GM21360 (cell line): ENCODE measurements around the gene EPN3.

Experiments
- ATAC-seq: cut with Tn5 transposase; IDR thresholded peaks from one replicate; pipeline ENCODE4 v1.9.1; 2021; ENCODE audit warnings: mild to moderate bottlenecking, moderate library complexity; ENCODE audit not compliant: unreplicated experiment

EPN3 gene

DNA sequence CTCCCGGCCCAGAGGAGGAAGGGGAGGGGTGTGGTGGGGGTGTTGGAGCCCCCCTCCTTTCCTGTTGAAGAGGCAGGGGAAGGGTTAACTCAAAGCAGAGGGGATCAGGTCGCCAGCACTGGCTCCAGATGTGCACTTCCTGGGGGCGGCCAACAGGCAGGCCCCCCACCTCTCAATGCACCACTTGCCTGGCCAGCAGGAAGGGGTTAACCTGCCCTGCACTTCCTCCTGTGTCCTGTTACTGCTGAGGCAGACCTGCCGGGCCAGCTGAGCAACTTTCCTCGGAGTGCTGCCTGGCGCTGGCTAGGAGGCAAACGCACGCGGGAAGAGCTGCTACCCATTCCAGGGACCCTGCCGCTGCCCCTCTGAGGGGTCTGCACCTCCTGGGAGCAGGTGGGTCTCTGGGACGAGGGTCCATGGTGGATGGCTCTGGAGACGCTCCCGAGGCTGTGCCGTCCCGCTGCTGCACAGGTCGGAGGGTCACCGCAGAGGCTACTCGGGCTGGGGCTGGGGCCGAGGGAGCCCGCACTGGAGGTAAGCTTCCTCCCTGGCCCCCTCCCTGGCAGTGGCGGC, at the start of gene EPN3:
TSS of gene EPN3 (plus strand) at position 284 of the 573 bp plus-strand sequence. CDS start 3,822 bp downstream, outside the sequence.
- ATAC-seq, result no peak

DNA sequence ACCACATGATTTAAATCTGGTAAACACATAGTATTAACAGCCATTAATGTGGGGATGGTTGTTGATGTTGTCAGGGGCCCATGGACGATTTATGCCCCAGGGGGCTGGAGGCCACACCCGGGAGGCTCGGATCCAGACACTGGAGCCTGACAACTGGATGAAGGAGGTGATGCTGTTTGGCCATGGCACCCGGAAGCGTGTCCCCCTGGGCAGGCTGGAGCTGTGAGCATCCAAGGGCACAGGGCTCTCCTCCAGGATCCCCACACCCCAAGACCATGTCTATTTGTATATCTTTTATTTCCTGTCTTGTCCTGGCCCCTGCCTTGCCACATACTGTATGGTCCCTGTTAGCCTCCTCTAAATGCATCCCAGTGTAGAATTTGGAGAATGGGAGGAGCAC, 49.3 kb upstream of the EPN3 start:
- no peak for ATAC-seq

DNA sequence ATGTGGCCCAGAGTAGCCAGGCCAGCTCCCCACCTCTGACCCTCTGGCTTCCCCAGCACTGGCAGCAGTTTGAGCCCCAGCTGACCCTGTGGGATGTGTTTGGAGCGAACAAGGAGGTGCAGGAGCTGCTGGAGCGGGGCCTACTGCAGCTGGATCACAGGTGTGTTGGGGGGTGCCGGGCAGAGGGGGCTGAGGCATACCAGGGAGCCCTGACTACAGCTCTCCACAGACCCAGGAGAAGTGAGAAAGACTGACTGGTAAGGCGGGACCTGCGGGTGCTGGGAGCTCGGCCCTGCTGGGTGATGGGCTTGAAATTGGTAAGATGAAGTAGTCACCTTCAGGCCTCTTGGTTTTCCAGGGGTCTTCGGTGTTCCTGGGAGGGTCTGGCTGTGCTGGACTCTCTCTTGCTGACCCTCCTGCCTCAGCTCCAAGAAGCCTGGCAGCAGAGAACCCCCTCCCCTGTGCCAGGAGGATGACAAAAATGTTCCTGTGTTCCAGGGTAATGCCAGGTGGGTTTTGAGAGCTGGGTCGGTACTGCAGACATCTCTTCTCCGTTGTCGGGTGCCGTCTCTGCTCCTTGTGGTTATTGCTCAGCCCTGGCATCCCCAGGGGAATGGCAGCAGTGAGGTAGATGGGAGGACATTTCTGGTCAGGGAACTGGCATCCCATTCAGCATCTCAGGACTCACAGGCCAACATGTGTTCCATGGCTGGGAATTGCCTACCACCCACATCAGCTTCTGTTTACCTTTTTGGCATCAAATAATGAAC, 48.0 kb upstream of the EPN3 start:
- ATAC-seq, result no peak

DNA sequence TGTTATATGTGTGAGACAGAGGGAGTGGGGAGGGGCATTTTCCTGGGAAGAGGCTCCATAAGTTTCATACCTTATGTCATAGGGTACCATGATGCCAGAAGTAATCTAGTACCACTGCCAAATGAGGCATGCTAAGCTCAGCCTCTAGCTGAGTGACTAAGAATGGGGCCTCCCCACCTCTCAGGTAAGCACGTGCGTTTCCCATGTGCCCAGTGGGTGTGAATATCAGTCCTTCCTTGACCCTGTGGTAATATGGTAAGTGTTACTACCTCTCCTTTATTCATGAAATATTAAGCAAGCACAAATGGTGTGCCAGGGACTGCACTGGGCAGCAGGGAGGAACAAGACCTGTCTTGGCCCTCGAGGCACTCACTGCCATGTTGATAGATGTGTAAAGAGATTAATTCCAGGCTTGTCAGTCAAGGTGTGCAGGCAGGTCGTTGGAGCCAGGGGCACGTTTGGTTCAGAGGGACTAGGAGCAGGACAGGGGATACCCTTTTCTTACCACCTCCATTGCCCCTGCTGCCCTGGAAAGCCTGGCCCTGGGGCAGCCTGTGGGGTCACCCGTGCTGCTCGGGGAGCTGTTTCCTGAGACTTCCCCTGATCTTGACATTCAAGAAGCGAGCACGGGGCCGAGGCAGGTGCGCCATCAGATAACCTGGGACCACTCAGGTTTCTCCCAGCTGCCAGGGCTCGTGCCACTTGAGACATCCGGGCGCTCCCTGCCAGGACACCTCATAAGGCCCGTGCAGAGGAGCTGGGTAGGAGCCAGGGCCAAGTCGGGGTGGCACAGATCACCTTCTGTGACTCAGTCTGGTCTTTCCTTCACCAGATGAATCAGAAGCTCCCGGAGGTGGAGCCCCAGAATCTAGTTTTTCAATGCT, 45.1 kb upstream of the EPN3 start:
- ATAC-seq, result no peak

DNA sequence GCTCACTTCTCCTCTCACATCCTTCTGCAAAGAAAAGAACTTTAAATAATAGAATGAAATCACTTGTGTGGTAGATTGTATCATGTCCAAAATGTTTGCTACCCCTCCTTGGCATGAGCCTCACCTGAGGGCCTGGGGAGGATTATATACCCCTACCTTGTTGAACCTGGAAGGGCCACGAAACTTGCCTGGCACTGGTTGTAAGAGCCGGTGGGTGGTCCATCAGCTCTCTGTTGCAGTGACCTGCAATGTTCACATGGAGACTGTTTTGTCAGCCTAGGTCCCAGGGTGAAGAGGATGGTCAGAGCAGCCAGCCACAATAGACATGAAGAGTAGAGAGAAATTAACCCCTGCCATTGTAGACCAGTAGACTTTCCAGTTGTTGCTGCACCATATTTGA, 43.7 kb upstream of the EPN3 start:
- ATAC-seq, result no peak

DNA sequence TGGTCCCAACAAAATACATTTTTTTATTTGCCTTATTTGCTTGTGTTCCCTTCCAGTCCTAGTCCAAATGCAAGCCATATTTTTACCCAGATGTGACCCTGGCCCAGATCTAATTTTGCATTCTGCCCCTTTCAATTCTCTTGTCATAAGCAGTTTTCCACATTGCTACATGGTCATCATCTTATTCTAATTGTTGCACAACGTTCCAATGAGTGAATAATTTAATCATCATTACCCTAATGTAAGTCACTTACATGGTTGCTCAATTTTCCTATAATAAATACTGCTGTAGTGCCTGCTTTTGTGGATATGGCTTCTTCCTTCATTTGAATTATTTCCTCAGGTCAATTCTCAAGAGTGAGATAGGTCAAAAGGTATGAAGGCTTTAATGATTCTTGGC, 41.0 kb upstream of the EPN3 start:
- ATAC-seq, result no peak

DNA sequence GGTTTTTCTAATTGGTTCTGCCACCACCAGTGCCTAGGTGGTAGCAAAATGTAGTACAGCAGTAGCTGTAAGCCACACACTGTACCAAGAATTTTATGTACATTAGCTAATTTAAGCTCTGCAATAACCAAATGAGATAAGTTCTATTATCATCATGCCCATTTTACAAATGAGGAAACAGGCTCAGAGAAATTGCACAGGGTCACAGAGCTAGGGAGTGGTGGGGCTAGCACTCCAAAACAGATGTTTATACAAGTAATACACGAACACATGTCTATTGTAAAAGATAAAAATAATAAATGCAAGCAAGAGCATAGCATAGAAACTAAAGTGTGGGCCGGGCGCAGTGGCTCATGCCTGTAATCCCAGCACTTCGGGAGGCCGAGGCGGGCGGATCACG, 40.3 kb upstream of the EPN3 start:
- ATAC-seq, result no peak

DNA sequence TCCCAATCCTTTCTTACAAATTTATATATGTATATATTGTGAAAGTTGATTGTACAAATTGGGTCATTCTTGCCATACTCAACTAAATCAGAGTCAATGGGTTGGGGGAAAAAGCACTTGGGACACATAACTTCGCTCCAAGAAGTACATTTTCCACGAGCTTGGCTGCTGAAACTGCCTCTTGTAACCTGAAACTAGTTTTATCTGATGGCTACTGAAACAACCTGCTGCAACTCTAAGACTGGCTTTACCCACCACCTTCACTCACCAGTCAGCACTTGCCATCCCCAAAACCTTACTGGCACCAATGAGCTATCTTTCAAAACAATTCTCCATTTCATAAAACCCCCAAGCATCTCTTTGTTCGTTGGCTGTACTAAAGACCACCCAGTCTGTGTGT, 38.8 kb upstream of the EPN3 start:
- no peak for ATAC-seq

DNA sequence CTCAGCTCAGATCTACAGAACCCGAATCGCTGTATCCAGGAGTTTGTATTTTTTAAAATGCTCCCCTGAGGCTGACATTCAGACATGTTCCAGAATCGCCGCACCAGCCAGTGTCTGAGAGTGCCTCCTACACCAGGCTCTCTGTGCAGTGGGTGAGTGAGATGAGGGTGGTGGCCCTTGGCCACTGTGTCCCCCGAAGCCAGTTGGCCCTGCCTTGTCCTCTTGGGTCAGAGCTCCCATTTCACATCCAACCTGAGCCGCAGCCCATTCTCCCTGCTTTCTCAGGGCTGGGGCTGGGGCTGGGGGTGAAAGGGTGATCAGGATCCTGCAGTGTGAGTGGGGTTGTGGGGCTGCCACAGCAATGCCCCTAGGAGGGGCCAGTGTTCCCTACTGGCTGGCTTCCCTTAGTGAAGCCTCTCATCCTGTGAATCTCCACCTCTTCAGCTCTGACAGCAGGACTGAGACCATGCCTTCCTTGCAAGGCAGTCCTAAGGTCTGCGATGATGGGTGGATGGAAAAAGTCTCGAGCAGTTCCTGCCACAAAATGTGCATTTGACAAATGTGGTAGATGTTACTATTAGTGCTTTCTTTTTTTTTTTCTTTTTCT, 37.2 kb upstream of the EPN3 start:
- no peak for ATAC-seq

DNA sequence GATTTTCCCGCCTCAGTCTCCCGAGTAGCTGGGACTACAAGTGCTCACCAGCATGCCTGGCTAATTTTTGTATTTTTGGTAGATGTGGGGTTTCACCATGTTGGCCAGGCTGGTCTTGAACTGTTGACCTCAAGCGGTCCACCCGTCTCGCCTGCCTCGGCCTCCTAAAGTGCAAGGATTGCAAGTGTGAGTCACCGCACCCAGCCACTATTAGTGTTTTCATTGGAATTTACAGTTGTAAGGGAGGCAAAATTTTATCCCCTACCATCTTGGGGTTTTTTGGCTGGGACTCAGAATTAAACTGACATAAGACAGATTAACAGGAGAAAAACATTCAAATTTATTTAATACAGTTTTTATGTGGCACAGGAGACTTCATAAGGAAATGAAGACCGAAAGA, 36.6 kb upstream of the EPN3 start:
- no peak for ATAC-seq

DNA sequence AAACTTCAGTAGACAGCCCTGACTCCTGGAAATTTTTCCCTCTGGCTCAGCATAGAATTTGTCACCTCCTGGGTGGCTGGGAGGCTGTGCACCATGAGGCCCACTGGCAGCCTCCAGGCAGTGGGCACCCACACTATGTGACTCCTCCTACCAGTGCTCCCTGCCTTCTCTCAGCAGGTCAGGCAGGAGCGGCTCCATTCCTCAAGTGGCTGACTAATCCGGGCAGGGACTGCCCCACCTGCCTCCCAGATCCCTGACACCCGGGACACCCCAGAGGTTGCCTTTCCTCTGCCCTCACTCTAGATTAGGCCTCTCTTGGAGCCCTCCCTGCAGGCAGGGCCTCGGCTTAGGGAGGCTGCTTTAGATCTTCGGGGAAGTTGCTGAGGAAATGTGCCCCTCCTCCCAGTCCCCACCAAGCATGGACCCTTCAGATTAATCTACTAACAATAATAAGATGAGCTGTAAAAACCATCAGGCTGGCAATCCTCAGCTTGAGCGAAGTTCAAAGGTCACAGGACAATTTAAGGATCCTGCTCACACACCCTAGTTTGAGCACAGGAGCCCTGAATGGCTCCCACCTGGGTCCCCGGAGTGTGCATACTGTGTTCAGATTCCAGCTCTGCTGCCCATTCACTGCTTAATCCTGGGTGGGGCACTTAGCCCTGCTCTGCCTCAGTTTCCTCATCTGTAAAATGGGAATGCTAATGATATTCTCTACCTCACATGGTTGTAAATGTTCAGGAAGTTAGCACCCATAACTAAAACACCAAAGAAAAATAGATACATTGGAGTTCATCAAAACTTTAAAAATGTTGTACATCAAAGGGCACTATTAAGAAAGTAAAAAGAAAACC, 34.3 kb upstream of the EPN3 start:
- ATAC-seq, result no peak

DNA sequence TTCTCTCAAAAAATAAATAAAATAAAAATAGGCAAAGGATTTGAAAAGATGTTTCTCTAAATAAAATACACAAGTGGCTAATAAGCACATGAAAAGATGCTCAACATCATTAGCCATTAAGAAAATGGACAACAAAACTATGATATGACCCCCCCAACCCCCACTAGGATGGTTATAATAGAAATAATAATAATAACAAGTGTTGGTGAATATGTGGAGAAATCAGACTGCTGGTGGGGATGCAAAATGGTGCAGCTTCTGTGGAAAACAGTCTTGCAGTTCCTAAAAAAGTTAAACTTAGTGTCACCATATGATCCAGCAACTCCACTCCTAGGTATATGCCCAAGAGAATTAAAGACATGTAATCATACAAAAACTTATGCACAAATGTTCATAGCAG, 33.3 kb upstream of the EPN3 start:
- ATAC-seq, result no peak

DNA sequence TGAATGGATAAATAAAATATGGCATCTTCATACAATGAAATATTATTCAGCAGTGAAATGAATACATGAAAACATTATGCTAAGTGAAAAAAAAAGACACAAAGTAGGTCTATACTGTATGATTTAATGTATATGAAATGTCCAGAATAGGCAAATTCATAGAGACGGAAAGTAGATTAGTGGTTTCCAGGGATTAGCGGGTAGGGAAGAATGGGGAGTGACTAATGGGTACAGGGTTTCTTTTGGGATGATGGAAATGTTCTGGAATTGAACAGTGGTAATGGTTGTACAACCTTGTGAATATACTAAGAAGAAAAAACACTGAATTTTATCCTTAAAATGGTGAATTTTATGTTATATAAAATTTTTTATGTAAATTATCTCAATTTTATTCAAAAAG, 32.8 kb upstream of the EPN3 start:
- no peak for ATAC-seq

DNA sequence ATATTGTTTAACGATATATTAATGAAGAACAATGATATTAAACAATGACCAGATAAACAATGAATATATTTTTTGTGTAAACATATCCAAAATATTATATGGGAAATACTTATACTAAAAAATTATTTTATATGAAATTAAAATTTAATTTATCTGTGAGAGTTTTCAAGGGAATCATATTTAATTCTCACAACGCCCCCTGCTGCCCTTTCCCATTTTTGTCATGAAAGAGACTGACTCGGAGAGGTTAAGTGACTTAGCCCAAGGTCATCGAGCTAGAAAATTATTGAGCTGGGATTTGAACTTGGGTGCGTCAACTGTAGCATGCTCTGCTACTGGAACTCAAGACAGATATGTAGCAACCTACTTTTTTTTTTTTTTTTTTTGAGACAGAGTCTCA, 31.5 kb upstream of the EPN3 start:
- no peak for ATAC-seq

DNA sequence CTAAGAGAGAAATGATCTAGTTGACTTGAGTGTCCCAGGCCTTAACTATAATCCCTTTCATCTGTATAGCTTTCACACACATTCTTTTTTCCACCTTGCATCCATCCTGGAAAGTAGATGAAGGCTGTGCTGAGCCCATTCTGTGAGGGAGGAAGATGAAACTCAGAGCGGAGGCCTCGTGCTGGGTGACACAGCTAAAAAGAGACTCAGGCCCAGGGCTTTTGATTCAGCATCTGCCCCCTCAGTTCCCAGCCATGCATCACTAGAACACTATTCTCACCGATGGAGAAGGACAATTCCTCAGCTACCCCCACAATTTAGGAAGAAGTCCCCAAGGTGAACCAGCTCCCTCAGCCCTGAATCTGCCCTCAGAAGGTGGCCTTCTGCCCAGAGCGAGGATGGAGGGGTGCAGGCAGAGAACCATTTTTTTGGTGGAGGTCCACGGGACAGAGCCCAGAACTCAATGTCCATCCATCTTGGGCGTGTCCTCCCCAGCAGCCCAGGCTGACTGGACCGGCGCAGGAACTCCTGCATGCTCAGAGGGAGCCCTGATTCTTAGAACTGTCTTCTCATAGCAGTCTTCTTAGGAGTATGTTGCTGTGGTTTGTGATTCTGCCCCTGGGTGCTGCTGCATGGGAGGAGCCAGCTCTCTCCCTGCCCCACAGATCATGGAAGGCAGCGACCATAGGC, 30.1 kb upstream of the EPN3 start:
- ATAC-seq, result no peak

DNA sequence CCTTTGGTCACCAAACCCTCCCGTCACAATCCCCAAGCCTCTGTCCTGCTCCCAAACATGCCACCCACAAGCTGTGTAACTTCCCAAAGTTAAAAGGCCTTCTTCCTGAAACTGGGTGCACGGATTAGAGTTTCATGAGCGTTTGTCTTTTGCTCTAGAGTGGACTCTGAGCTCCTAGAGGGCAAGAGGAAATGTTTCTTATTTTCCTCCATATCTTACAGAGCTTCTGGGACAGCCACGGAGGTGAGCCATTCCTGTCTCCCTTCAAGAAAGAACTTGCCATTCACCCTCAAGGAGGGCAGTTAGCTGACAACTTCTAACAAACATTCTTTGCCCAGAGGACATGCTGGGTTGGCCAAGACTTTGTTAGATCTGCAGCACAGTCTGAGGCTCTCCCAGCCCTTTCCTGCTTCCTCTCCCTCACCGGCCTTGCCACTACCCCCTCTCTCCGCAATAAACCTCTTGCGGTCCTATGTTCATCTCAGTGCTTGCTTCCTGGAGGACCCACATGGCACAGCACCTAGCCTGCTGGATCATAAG, 26.9 kb upstream of the EPN3 start:
- ATAC-seq, result no peak

DNA sequence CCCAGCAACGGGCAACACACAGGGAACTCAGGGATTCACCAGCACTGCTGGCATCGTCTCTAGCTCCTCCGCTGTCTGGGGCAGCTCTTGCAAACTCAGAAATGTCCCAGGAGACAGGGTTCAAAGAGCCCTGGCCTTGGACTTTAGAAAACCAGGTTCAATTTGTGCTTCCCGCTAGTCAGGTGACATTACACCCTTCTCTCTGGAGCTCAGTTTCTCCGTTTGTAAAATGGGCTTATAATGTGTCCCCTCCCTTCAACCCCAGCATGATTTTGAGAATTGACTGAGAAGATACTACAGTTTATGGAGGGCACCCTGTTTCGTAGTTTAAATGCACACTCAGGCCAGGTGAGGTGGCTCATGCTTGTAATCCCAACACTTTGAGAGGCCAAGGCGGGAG, 26.2 kb upstream of the EPN3 start:
- no peak for ATAC-seq

DNA sequence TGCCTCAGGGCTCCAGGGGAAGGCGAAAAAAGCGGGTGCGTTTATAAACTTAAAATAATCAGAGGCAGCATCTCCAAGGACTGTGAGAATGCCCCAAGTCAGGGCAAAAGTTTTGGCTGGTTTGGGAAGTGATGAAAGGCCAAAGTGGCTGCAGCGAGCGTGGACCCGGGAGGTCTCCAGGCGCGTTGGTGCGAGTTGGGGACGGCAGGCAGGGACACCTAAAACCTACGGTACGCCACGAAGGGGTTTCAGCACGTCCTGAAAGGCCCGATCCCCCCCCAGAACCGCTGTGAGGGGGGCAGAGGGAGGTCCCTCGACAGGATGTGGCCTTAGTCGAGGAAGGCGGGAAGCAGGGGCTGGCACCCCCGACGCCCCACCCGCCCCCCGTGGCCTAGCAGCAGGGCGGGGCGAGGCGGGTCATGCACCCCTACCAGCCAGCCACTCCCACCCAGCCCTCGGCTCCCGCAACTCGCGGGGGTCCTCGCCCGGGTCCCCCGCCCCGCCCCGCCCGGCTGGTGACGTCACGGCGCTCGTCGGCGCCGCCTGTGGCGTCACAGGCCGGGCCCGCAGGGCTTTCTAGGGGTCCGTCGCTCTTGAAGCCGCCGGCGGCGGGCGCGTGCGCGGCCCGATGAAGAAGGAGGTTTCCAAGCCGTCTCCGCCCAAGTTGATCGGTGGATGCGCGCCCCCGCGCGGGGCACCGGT, 24.5 kb upstream of the EPN3 start, which contains the start of gene MYCBPAP:
TSS of gene MYCBPAP (plus strand) at position 569 of the 702 bp plus-strand sequence. CDS start 236 bp downstream, outside the sequence.
- ATAC-seq, result no peak
